GM21367 (cell line): ENCODE measurements around the gene GBF1.

Source experiments
- ATAC-seq: cut with Tn5 transposase; IDR thresholded peaks from one replicate; pipeline ENCODE4 v1.9.1; 2021; ENCODE audit not compliant: unreplicated experiment

The GBF1 gene

DNA sequence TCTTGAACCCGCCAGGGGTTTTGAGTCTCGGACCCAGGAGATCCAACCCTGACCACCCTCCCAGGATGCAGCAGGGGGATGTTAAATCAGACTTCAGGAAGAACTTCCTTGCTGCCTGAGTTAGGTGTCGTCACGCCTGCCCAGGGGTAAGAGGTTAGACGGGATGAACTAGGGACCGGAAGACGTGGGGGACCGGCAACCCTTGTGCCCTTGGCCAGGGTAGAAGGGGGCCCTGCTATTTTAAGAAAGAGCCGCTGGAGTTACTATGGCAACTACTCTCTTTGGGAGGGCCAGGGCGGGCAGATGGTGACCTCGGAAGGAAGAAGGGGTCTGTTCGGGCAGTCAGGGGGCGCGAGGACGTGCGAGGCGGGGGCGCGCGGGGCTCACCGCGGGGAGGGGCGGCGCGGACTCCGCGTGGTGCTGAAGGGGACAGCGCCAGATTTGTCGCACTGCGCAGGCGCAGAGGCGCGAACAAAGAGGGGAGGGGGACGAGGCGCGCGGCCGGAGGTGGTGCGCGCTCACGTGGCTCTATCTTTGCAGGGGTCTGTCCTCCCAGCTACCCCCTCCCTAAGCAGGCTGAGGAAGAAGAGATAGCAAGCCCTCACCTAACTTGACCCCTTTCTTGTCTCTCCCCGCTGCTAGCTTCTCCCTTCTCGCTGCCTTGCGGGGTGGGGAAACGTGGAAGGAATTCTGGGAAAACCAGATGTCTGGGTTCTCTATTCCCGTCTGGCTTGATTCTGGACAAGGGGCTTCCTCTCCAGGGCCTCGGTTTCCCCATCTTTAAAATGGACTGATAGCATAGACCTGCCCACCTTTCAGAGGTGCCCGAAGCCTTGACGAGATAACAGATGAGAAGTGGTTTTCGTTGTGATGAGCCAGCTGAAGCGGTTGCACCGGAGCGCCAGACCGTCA lies 174.2 kb downstream of the GBF1 start:
- ATAC-seq: no peak

DNA sequence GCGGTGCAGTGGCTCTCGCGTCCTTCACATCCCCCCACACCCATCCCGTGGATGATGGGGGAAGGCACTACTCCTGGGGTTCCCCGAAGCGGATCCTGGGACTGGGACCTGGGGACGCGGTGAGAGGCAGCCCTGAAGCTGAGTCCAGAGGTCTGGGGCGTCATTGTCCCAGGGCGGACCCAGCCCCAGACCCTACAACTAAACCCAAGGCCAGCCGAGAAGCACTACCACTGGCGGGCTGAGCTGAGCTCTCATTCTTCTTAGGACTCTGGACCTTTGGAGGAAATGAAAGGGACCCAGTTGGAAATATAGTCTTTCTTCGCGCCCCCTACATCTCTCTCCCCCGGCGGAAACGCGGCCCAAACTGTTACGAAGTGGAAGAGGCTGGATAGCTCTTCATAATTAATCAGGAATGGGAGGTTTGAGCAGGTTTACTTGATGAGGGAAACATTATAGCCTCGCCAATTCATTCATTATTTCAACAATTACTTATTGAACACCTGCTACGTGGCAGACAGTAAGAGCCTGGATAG lies 174.9 kb downstream of the GBF1 start:
- ATAC-seq: no peak

DNA sequence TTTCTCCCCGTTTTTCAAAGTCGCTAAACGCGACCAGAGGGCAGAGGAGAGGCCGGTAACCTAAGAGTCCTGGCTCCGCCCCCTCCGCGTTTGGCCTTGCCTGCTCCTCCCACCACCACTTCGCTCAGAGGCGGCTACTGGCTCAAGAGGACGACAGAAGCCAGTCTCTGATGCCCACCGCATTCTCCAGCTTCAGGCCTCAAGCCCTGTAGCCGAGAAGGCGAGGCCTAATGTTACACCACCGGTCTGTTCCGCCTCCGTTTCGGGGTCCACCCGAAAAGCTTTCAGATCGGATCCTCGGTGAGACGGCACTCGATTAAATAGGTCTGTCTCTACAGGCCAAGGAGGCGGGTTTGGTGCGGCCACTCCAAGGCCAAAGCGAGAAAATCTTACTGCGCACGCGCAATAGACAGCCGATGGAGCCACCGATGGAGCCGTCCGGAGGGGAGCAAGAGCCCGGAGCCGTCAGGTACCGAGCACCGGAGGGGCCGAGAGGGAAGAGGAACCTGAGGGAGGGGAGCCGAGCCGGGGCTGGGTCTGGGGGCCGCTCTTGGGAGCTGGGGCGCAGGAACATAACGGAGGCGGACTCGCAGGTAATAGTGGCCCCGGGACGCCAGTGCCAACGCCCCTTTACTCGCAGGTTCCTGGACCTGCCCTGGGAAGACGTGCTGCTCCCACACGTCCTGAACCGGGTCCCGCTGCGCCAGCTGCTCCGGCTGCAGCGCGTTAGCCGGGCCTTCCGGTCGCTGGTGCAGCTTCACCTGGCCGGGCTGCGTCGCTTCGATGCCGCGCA lies 175.6 kb downstream of the GBF1 start, which contains the start of gene FBXL15:
FBXL15 (plus strand) TSS at position 123 of the 793 bp plus-strand sequence; CDS start at position 417, 294 bp downstream.
- ATAC-seq: peak; percentile 42

DNA sequence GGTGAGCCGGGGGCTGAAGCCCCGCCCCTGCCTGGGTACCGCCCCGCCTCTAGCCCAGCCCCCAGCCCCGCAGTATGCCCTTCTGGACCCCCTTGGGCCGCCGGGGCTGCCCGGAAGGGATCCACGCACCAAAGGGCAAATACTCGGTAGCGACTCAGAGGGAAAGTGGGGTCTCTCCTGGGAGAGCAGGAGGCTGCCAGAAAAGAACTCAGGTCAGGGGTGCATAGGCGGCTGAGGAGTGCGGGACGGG lies 176.1 kb downstream of the GBF1 start:
- no peak for ATAC-seq

DNA sequence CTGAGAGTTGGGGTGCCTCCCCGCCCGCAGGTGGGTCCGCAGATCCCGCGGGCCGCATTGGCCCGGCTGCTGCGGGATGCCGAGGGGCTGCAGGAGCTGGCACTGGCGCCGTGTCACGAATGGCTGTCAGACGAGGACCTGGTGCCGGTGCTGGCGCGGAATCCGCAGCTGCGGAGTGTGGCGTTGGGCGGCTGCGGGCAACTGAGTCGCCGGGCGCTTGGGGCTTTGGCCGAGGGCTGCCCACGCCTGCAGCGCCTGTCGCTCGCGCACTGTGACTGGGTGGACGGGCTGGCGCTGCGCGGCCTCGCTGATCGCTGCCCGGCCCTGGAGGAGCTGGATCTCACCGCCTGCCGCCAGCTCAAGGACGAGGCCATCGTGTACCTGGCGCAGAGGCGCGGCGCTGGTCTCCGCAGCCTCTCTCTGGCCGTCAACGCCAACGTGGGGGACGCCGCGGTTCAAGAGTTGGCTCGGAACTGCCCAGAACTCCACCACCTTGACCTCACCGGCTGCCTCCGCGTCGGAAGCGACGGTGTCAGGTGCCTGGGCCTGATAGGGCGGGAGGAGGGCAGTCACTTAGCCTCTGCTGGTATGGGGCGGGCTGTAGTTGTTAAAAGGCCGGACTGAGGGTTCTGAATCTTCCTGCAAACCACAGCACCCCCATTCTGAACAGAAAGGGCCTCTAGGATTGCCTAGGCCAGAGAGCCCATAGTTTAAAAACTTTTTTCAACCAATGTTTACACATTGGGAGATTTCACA lies 176.6 kb downstream of the GBF1 start:
- no peak for ATAC-seq

DNA sequence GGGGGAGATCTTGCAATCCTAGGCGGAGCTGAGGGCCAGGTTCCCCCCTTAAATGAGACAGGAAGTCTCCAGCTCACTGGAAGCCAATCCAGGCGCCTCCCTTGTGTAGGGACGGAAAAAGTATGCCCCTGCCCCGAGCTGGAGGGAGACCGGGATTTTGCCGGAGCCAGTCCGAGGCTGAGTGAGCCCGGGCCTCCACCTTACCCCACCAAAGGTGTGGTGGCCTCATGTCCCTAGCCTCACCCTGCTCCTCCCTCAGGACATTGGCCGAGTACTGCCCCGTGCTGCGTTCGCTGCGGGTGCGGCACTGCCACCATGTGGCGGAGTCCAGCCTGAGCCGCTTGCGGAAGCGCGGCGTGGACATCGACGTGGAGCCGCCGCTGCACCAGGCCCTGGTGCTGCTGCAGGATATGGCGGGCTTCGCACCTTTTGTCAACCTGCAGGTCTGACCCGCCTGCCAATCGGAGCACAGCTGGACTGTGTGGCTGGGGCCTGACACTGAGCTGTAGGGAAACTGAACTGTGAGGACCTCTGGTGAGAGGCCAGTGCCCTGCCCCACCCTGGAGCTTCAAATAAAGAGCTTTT lies 177.3 kb downstream of the GBF1 start:
- no peak for ATAC-seq

DNA sequence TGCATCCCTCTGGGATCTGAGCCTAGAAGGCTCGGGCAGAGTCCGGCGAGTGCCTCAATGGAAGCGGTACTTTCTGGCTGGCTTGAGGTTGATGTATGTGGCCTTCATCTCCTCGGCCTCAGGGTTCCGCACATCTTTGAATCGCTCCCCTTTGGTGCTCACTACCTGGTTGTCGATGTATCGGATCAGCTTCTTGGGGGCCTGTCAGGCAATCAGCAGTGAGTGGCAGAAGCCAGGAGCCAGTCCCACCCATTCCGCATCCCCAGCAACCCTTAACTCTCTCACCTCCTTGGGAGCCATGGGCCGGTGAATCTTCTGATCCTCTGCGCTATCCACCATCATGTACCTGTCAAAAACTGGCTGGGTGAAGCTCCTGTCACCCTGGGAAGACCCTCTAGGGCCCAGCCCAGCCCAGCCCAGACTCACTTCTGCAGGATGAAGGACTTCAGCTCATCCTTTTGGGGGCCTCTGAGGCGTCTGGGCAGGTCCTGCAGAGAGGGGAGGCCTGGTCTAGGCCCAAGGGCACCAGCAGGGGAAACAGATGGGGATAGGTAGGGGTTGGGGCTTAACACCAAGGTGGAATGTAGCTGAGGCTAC lies 178.1 kb downstream of the GBF1 start:
- ATAC-seq: no peak

DNA sequence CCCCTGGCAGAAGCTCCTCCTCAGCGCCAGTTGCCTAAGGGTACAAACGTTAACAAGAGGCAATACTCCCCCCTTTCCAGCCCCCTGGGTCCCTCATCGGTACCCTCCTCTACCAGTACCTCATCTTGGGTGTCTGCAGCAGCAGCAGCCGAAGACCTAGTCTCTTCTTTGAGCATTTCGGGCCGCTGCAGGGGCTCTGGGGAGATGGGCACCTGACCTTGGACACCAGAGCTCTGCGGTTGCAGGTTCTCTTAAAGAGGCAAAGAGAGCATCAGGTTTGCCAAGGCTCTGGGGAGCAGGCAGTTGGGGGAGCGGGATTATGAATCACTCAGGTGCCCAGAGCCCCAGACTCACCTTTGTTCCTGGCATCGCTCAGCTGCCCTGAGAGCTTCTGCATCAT lies 178.8 kb downstream of the GBF1 start:
- no peak for ATAC-seq

DNA sequence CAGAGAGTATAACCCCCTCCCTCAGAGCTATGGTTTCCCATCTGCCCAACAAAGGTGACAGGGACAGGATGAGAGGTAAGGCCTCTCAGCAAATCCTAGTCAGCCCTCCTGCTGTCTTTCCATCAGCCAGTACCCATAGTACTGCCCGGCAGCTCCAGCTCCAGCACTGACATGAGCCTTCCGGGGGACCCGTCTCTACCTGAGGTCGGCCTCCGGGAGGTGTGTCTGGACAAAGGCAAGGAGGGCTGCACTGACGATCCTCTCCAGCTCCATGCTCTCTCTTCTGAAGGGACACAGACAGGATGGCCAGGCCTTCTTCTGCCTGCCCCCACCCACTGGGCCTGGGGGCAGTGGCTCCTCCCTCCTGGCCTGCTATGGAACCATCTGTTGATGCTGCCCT lies 179.6 kb downstream of the GBF1 start:
- no peak for ATAC-seq

DNA sequence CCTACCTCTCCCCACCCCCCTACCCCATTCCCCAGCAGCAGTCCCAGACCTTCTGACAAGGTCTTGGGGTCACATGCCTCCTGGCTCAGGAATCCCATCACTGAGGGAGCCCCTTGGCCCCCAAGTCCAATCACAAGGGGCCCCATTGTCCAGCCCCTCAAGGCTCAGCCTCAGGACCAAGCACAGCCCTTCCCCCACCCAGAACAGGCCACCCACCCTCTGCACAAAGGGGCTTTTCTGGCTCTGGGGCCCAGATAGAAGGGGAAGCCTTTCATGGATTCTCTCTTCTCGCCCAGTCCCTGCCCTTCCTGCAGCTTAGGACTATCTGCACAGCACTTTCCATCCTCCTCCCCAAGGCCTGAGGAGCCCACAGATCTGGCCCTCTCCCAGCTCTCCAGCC lies 180.1 kb downstream of the GBF1 start:
- ATAC-seq: no peak

DNA sequence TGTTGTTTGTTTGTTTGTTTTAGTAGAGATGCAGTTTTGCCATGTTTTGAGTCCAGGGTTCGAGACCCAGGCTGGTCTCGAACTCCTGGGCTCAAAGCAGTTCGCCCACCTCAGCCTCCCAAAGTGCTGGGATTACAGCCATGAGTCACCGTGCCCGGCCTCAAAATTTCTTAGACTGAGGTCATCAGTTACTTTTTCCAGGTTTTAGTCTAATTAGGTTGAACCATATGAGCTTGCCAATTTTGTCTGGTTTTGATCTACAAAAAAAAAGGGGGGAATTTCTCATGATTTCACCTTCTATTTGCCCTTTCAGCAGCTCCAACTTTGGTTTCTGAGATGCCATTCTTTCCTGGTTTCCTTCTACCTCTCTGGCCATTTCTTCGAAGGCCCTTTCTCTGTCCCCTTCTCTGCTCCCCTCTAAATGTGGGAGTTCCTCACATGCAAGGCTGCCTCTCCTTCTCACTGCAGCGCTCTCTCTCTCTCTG lies 181.5 kb downstream of the GBF1 start:
- ATAC-seq: no peak

DNA sequence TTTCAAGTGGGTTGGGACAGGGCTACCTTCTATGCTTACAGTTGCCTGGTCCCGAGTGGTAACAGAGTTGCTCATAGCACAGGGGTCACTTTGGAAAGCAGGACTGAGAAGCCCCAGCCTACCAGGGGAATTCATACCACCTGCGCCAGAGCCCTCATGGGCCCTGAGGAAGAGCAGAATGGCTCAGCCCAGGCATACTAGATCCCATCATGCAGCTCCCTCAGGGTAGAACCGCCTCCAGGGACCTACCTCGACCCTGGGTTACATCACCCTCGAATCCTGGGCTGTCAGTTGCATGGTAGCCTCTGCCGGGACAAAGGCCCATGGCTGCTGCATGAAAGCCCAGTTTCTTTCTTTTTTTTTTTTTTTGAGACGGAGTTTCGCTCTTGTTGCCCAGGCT lies 184.1 kb downstream of the GBF1 start:
- ATAC-seq: no peak

DNA sequence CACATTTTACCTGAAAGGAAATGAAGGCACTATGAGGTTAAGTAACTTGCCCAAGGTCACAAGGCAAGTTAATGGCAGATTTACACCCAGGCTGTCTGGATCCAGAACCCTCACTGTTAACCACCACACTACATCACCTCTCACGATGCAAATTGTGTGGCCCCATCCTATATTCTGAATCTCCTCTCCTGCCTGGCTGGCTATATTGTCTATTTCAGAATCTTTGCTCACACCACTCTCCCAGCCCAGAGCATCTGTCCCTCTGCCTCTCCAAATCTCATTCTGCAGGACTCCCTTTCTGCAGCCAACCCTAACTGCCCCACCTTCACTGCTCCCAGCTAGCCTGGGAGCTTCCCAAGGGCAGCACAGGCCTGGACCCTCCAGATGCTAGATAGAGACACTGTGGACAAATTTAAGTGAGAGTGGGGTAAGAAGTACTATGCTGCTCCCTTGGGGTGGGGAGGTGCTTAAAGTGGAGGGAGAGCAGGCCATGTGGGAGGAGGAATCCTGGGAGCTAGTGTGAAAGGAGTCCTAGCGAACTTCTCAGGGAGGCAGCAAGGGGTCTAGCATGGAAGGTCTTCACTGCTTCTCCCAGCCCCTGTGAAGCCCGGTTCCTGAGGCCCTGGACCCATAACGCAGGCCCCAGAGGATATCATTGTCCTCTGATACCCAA lies 186.3 kb downstream of the GBF1 start:
- no peak for ATAC-seq
